Liver (tissue), 9 donors: Measurements from ENCODE around the gene PIRT. TPM values are rescaled to one million over a fixed set of nuclear protein-coding genes. Genes with fewer than 3 reads are reported as not detected.

Experiments used
- DNase-seq: peaks from one replicate; pipeline ENCODE4 v3.0.0-alpha.2; 2017; ENCODE audit warnings: low spot score
- H3K27ac ChIP-seq, 2 donors: one replicate each; pipeline ENCODE4 v1.7.0; 2013; ENCODE audit warnings: inconsistent platforms in 2 of 2, low read length in 2 of 2, control low read depth in 1 of 2, low read depth in 1 of 2, mild to moderate bottlenecking in 1 of 2
- H3K27me3 ChIP-seq, 4 donors: one replicate each; pipeline versions ENCODE4 v1.6.1 to v1.7.0; 2013; ENCODE audit warnings: low read length in 3 of 4, inconsistent platforms in 1 of 4, mild to moderate bottlenecking in 1 of 4, moderate library complexity in 1 of 4; ENCODE audit not compliant: control insufficient read depth in 4 of 4, insufficient read depth in 4 of 4
- H3K36me3 ChIP-seq, 4 donors: one replicate each; pipeline versions ENCODE4 v1.6.1 to v1.7.0; 2013; ENCODE audit warnings: low read length in 3 of 4, mild to moderate bottlenecking in 3 of 4, low read depth in 1 of 4, moderate library complexity in 1 of 4; ENCODE audit not compliant: control insufficient read depth in 4 of 4, insufficient read depth in 3 of 4
- H3K4me1 ChIP-seq, 4 donors: one replicate each; pipeline versions ENCODE4 v1.6.1 to v1.7.0; 2013; ENCODE audit warnings: low read length in 3 of 4, mild to moderate bottlenecking in 3 of 4, moderate library complexity in 1 of 4; ENCODE audit not compliant: control insufficient read depth in 4 of 4, insufficient read depth in 4 of 4
- H3K4me3 ChIP-seq, 3 donors: one replicate each; pipeline versions ENCODE4 v1.6.1 to v1.7.0; 2013; ENCODE audit warnings: low read length in 3 of 3, control low read depth in 1 of 3, low read depth in 1 of 3, mild to moderate bottlenecking in 1 of 3
- H3K9ac ChIP-seq, 2 donors: one replicate each; pipeline ENCODE4 v1.7.0; 2013; ENCODE audit warnings: low read length in 2 of 2, mild to moderate bottlenecking in 2 of 2, moderate library complexity in 2 of 2, control low read depth in 1 of 2, low read depth in 1 of 2
- H3K9me3 ChIP-seq, 4 donors: one replicate each; pipeline versions ENCODE4 v1.6.1 to v1.7.0; 2013; ENCODE audit warnings: low read length in 3 of 4; ENCODE audit not compliant: control insufficient read depth in 4 of 4
- EGR1 ChIP-seq, 2 donors: IDR thresholded peaks; 2 replicates each; pipeline ENCODE4 v1.6.1; 2016 to 2018; ENCODE audit warnings: antibody characterized with exemption in 2 of 2, low read depth in 2 of 2
- FOXA1 ChIP-seq: IDR thresholded peaks from 2 replicates; pipeline ENCODE4 v1.6.1; 2016; ENCODE audit warnings: antibody characterized with exemption
- GABPA ChIP-seq, 2 donors: IDR thresholded peaks in 1 of 2; conservative IDR thresholded peaks in 1 of 2; 2 replicates each; pipeline ENCODE4 v1.6.1; 2016; ENCODE audit warnings: antibody characterized with exemption in 2 of 2, mild to moderate bottlenecking in 1 of 2, moderate library complexity in 1 of 2
- HNF4A ChIP-seq, 2 donors: conservative IDR thresholded peaks; 2 replicates each; pipeline ENCODE4 v1.6.1; 2016; ENCODE audit warnings: antibody characterized with exemption in 2 of 2, mild to moderate bottlenecking in 2 of 2
- HNF4G ChIP-seq: IDR thresholded peaks from 2 replicates; pipeline ENCODE4 v1.6.1; 2016; ENCODE audit warnings: antibody characterized with exemption
- JUND ChIP-seq, 2 donors: IDR thresholded peaks; 2 replicates each; pipeline ENCODE4 v1.6.1; 2016; ENCODE audit warnings: antibody characterized with exemption in 2 of 2
- NR2F2 ChIP-seq: IDR thresholded peaks from 2 replicates; pipeline ENCODE4 v1.6.1; 2016; ENCODE audit warnings: antibody characterized with exemption
- RAD21 ChIP-seq, 2 donors: IDR thresholded peaks; 2 replicates each; pipeline ENCODE4 v1.6.1; 2016; ENCODE audit warnings: antibody characterized with exemption in 2 of 2, mild to moderate bottlenecking in 2 of 2
- RXRA ChIP-seq, 2 donors: IDR thresholded peaks; 2 replicates each; pipeline ENCODE4 v1.6.1; 2017 to 2018; ENCODE audit warnings: antibody characterized with exemption in 2 of 2, mild to moderate bottlenecking in 1 of 2
- SP1 ChIP-seq: IDR thresholded peaks from 2 replicates; pipeline ENCODE4 v1.6.1; 2018; ENCODE audit warnings: antibody characterized with exemption, mild to moderate bottlenecking
- TAF1 ChIP-seq: conservative IDR thresholded peaks from 2 replicates; pipeline ENCODE4 v1.6.1; 2016; ENCODE audit warnings: antibody characterized with exemption, mild to moderate bottlenecking
- YY1 ChIP-seq: IDR thresholded peaks from 2 replicates; pipeline ENCODE4 v1.6.1; 2016; ENCODE audit warnings: antibody characterized with exemption, mild to moderate bottlenecking
- WGBS: extraction: QIAGEN DNeasy Blood & Tissue Kit; methylation state at CpG from one replicate; pipeline ENCODE4 v1.1.7; 2013; 5-methylcytosine and 5-hydroxymethylcytosine counted together
- polyA plus RNA-seq, 2 donors: library from polyadenylated mRNA; stranded (reverse) in 1 of 2; unstranded in 1 of 2; fragments of 200-250 nt in 1 of 2; fragments of >200 nt in 1 of 2; fragmentation: Nextera tagmentation in 1 of 2; extraction: Ambion mirVana in 1 of 2; gene quantifications; one replicate each; pipeline versions ENCODE4 v1.2.1 to v1.2.3, GENCODE V29; 2013 to 2015
- total RNA-seq, 2 donors: library from RNA; depleted of rRNA; stranded (reverse); fragments of >200 nt; gene quantifications; one replicate each; pipeline ENCODE4 v1.2.3, GENCODE V29; 2014
- TF ChIP-seq, protein P1 (sequence below): IDR thresholded peaks from 2 replicates; pipeline ENCODE4 v1.6.1; 2016; ENCODE audit warnings: antibody characterized with exemption
- TF ChIP-seq, protein P2 (sequence below): fragments of 150-350 bp; IDR thresholded peaks from 2 replicates; pipeline ENCODE4 v1.5.1; 2017; ENCODE audit warnings: improper control_type of control experiment, low read depth, low read length; ENCODE audit not compliant: missing input control
- TF ChIP-seq, protein P3 (sequence below): IDR thresholded peaks from 2 replicates; pipeline ENCODE4 v1.6.1; 2016; ENCODE audit warnings: antibody characterized with exemption
- TF ChIP-seq, protein P4 (sequence below): IDR thresholded peaks from 2 replicates; pipeline ENCODE4 v1.6.1; 2016; ENCODE audit warnings: antibody characterized with exemption
- donor health status: healthy.
- donor health status: healthy.
- donor health status: healthy.
- donor health status: healthy.
- donor health status: healthy.

The PIRT gene
- total and polyA plus RNA-seq, 4 donors: 0.18 TPM; not detected in 3

DNA sequence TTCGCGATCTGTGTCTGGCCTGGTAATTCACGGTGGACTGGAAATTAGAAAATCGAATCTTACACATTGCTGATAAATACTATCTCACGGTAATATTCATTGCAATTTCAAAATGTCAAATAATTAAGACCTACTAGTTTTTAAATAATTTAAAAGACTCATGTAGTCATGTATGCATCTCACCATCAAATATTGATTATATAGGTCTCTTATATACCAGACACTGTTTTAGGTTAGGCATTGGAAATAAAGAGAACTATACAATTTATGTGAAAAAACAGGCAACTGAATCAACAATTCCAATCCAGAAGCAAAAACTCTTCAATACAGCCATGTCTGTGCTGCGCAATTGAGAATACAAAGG is 7.5 kb upstream of the PIRT start:
- Histone ChIP-seq H3K4me1 (peaks cover 0 to 16% (median 8%) of the 10 kb centered on the region in 4 donors), H3K9me3 (no peaks in the 10 kb centered on the region), H3K36me3 (no peaks in the 10 kb centered on the region), H3K4me3 (no peak overlapping the region), H3K27me3 (no peaks in the 10 kb centered on the region), H3K9ac (no peak overlapping the region), H3K27ac (no peak overlapping the region)
- 18% methylated on average over 6 of the region's 6 CpGs for WGBS
- no peak for DNase-seq
- TF ChIP-seq HNF4G (no peak), EGR1 (IDR thresholded peaks at IDR 0.05; ENCODE audit: low read depth in 2 of 2) (no peak), FOXA1 (no peak), RXRA (IDR thresholded peaks at IDR 0.05) (no peak), JUND (IDR thresholded peaks at IDR 0.05) (no peak), HNF4A (conservative IDR thresholded peaks at IDR 0.05) (no peak), TAF1 (no peak), NR2F2 (no peak), GABPA (IDR thresholded peaks at IDR 0.05 in 1 of 2, conservative IDR thresholded peaks at IDR 0.05 in 1 of 2) (no peak), SP1 (no peak), YY1 (no peak)
- TF ChIP-seq, protein P1, sequence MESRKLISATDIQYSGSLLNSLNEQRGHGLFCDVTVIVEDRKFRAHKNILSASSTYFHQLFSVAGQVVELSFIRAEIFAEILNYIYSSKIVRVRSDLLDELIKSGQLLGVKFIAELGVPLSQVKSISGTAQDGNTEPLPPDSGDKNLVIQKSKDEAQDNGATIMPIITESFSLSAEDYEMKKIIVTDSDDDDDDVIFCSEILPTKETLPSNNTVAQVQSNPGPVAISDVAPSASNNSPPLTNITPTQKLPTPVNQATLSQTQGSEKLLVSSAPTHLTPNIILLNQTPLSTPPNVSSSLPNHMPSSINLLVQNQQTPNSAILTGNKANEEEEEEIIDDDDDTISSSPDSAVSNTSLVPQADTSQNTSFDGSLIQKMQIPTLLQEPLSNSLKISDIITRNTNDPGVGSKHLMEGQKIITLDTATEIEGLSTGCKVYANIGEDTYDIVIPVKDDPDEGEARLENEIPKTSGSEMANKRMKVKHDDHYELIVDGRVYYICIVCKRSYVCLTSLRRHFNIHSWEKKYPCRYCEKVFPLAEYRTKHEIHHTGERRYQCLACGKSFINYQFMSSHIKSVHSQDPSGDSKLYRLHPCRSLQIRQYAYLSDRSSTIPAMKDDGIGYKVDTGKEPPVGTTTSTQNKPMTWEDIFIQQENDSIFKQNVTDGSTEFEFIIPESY: no peak
- TF ChIP-seq, protein P2, sequence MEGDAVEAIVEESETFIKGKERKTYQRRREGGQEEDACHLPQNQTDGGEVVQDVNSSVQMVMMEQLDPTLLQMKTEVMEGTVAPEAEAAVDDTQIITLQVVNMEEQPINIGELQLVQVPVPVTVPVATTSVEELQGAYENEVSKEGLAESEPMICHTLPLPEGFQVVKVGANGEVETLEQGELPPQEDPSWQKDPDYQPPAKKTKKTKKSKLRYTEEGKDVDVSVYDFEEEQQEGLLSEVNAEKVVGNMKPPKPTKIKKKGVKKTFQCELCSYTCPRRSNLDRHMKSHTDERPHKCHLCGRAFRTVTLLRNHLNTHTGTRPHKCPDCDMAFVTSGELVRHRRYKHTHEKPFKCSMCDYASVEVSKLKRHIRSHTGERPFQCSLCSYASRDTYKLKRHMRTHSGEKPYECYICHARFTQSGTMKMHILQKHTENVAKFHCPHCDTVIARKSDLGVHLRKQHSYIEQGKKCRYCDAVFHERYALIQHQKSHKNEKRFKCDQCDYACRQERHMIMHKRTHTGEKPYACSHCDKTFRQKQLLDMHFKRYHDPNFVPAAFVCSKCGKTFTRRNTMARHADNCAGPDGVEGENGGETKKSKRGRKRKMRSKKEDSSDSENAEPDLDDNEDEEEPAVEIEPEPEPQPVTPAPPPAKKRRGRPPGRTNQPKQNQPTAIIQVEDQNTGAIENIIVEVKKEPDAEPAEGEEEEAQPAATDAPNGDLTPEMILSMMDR: no peak
- TF ChIP-seq, protein P3, sequence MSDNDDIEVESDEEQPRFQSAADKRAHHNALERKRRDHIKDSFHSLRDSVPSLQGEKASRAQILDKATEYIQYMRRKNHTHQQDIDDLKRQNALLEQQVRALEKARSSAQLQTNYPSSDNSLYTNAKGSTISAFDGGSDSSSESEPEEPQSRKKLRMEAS: no peak
- TF ChIP-seq, protein P4, sequence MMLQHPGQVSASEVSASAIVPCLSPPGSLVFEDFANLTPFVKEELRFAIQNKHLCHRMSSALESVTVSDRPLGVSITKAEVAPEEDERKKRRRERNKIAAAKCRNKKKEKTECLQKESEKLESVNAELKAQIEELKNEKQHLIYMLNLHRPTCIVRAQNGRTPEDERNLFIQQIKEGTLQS: no peak

DNA sequence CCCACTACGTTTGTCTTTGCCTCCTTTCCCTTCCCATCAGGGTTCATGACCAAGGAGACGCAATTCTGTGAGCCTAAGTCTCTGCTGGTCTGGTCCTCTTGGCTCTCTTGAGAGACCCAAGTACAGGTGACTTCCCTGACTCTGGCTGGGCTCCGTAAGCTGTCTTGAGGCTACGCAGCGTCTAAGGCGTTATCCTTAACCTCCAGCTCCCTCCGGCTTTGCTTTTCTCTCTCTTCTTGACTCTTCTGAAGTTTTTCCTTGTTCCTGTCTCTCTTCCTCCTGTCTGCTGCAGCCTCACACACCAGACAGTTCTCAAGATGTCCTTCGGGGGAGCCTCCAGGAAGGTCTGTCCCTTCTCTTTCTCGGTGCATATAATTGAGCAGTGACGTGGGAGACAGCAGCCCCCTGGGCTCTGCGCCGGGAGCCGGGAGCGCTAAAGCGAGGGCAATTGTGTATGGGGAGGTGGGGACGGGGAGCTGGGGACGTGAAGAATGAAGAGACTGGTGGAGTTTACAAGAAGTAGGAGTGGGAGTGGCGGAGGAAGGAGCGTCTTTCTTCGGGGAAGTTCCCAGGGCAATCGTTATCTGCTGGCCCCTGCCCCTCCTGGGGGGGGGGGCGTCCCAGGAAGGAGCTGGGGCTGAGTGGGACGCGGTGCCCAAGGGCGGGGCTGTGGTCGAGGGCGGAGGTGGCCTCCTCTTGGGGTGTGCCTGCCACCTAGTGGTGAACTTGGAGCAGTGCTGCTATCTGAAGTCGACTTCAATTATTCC is 6.9 kb upstream of the PIRT start:
- no peaks in the 10 kb centered on the region for H3K27me3 ChIP-seq
- H3K27ac ChIP-seq: no peak overlapping the region
- WGBS: 16% methylated on average over 28 of the region's 28 CpGs
- peaks cover 0 to 16% (median 8%) of the 10 kb centered on the region in 4 donors for H3K4me1 ChIP-seq
- DNase-seq: peak; percentile 70
- peak overlapping the region; percentile 46 to 59 (median 51) for H3K4me3 ChIP-seq
- no peaks in the 10 kb centered on the region for H3K36me3 ChIP-seq
- TF ChIP-seq, protein P4: no peak
- TF ChIP-seq RXRA (IDR thresholded peaks at IDR 0.05): peak in 1 of 2 donors; percentile 17
- no peak for TF ChIP-seq JUND (IDR thresholded peaks at IDR 0.05)
- TF ChIP-seq HNF4A (conservative IDR thresholded peaks at IDR 0.05): no peak
- TF ChIP-seq, protein P1: no peak
- TF ChIP-seq HNF4G: no peak
- TF ChIP-seq, protein P3: no peak
- TF ChIP-seq, protein P2: peak; percentile 97
- no peak for TF ChIP-seq GABPA (IDR thresholded peaks at IDR 0.05 in 1 of 2, conservative IDR thresholded peaks at IDR 0.05 in 1 of 2)
- no peak for TF ChIP-seq SP1
- no peak for TF ChIP-seq YY1
- peak; percentile 95 to 97 for TF ChIP-seq RAD21 (IDR thresholded peaks at IDR 0.05)
- no peaks in the 10 kb centered on the region for H3K9me3 ChIP-seq
- H3K9ac ChIP-seq: peak overlapping the region in 1 of 2 donors; percentile 26
